AG04450 (cell line): ENCODE measurements around the gene YES1. TPM values are rescaled to one million over a fixed set of nuclear protein-coding genes. Genes with fewer than 3 reads are reported as not detected.
A peak's percentile ranks its signal among the peaks of the same experiment; 100 is the strongest.
"Not testable (repeated sequence)": the region's sequence is repeated elsewhere in the genome, so short reads cannot be mapped to it uniquely, and the experiment has no call there.

Experiments
- CTCF ChIA-PET: fragments of 300-600, 350-600 bp; formaldehyde crosslinking; extraction: SDS; loops from one replicate; lab custom pipeline; 2022; ENCODE audit warnings: antibody characterized with exemption, inconsistent platforms; lab: Charles Lee
- POLR2A ChIA-PET: fragments of 350-600 bp; formaldehyde crosslinking; extraction: SDS; loops from one replicate; lab custom pipeline; 2021; ENCODE audit warnings: antibody characterized with exemption, inconsistent platforms; lab: Yijun Ruan, JAX
- DNase-seq: peaks from one replicate; pipeline ENCODE4 v3.0.0-alpha.2; 2011; ENCODE audit warnings: low read depth, low spot score
- H3K27ac ChIP-seq: one replicate; pipeline ENCODE4 v1.5.1; 2012; ENCODE audit warnings: low read depth, low read length, control low read depth
- H3K27me3 ChIP-seq: one replicate; pipeline ENCODE4 v1.6.0; 2012; ENCODE audit warnings: low read length; ENCODE audit not compliant: control insufficient read depth, insufficient read depth
- H3K4me3 ChIP-seq: 2 replicates; pipeline ENCODE4 v1.5.1; 2011; ENCODE audit warnings: mild to moderate bottlenecking, low read depth, low read length, control low read depth
- H3K9me3 ChIP-seq: 2 replicates; pipeline ENCODE4 v1.5.1; 2012; ENCODE audit warnings: low read length; ENCODE audit not compliant: control insufficient read depth, insufficient read depth
- CTCF ChIP-seq: IDR thresholded peaks from 2 replicates; pipeline ENCODE4 v1.5.1; 2011; ENCODE audit warnings: low read depth, low read length, control low read depth, inconsistent platforms
- polyA plus RNA-seq: library from polyadenylated mRNA; depleted of rRNA; stranded (reverse); fragments of >200 nt; gene quantifications from 2 replicates; pipeline ENCODE4 v1.2.3, GENCODE V29; 2011

The YES1 gene
- polyA plus RNA-seq, 1 experiment: 23.3 TPM

- no peak overlapping the region for H3K4me3 ChIP-seq
- H3K27me3 ChIP-seq: no peaks in the 10 kb centered on the region
- ChIA-PET CTCF (no interaction called here), POLR2A (no interaction called here)
- no peaks in the 10 kb centered on the region for H3K9me3 ChIP-seq
- no peak for DNase-seq
- no peak overlapping the region for H3K27ac ChIP-seq
- no peak for TF ChIP-seq CTCF
These were observed 22.6 kb downstream of the YES1 start for GRCh38 chr18:789397-789796.

GRCh38 chr18:785242-785641 is 26.8 kb downstream of the YES1 start:
- TF ChIP-seq CTCF: no peak
- Histone ChIP-seq H3K27me3 (no peaks in the 10 kb centered on the region), H3K9me3 (no peaks in the 10 kb centered on the region), H3K4me3 (no peak overlapping the region), H3K27ac (no peak overlapping the region)
- DNase-seq: no peak
- CTCF ChIA-PET: interaction anchor here (0.6 to 1.0 kb wide), 2 partner anchors 45 to 54 kb away, joined by 3 read pairs; no protein-coding TSS in a partner anchor
- POLR2A ChIA-PET: no interaction called here

DNA sequence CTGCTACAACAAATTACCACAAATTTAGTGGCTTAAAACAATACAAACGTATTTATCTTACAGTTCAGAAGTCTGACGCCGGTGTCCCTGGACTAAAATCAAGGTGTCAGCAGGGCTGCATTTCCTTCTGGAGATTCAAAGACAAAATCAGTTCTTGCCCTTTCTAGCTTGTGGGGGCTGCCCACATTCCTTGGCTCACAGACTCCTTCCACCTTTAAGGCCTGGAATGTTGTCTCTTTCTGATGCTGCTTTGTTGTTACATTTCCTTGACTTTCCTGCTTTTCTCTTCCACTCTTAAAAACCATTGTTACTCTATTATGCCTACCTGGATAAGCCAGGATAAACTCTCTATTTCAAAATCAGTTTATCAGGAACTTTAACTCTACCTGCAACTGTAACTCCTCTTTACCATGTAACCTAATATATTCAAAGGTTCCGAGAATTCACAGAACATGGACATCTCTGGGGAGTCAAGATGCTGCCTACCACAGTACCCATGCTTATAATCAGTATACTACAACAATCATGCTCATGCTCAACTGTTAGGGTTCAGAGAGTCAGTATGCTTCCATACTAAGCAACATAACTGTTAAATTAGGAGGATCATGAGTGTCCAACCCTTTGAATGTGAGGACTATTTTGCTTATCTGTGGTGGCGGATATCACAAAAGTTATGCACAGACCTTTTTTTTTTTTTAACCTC is 27.4 kb downstream of the YES1 start:
- H3K27me3 ChIP-seq: no peaks in the 10 kb centered on the region
- ChIA-PET CTCF (interaction anchor here (1.0 to 1.9 kb wide), 2 partner anchors 46 kb away, joined by 3 to 8 read pairs; no protein-coding TSS in a partner anchor), POLR2A (no interaction called here)
- no peaks in the 10 kb centered on the region for H3K9me3 ChIP-seq
- TF ChIP-seq CTCF: no peak
- no peak for DNase-seq
- H3K4me3 ChIP-seq: no peak overlapping the region
- no peak overlapping the region for H3K27ac ChIP-seq

GRCh38 chr18:778194-778927 is 33.7 kb downstream of the YES1 start:
- no peak for TF ChIP-seq CTCF
- ChIA-PET CTCF (interaction anchor here (0.7 to 0.9 kb wide), 2 partner anchors 52 to 156 kb away, joined by 3 to 6 read pairs; no protein-coding TSS in a partner anchor), POLR2A (no interaction called here)
- no peak for DNase-seq
- H3K9me3 ChIP-seq: no peaks in the 10 kb centered on the region
- H3K4me3 ChIP-seq: no peak overlapping the region
- H3K27ac ChIP-seq: no peak overlapping the region
- H3K27me3 ChIP-seq: no peaks in the 10 kb centered on the region

DNA sequence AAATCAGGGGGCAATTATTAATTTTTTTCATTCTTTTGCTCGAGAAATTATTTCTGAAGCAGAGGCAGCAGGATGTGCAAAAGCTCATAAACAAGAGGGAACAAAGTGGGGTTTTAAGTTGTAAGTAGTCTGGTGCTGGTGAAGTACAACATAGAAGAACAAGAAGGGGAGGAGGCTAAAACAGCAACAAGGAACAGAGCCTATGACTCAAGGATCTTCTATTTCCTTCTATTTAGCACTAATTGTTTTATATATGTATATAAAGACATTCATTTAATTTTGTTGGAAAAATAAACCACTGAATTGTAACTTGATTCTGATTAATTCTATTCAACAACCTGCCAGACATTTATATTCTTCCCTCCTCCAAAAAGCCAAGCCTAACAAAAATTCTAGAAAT is 35.0 kb downstream of the YES1 start:
- Histone ChIP-seq H3K27me3 (no peaks in the 10 kb centered on the region), H3K4me3 (no peak overlapping the region), H3K27ac (no peak overlapping the region), H3K9me3 (no peaks in the 10 kb centered on the region)
- no peak for TF ChIP-seq CTCF
- ChIA-PET CTCF (interaction anchor here (0.9 kb wide), 1 partner anchor 53 kb away, joined by 6 read pairs; no protein-coding TSS in a partner anchor), POLR2A (no interaction called here)
- DNase-seq: peak; percentile 3

DNA sequence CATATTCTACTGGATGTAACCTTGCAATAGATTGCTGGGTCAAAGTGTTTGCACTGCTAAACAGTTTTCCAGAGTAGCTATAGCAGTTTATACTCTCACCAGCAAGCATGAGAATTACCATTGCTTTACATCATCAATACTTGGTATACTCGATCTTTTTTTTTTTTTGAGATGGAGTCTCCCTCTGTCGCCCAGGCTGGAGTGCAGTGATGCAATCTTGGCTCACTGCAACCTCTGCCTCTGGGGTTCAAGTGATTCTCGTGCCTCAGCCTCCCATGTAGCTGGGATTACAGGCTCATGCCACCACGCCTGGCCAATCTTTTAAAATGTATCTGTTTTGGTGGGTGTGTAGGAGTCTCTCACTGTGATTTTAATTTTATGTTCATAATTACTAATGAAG is 36.0 kb downstream of the YES1 start:
- H3K27ac ChIP-seq, H3K4me3 ChIP-seq, H3K27me3 ChIP-seq, H3K9me3 ChIP-seq, DNase-seq, POLR2A ChIA-PET: not testable (repeated sequence)
- CTCF ChIA-PET: interaction anchor here (1.2 kb wide), 1 partner anchor 63 kb away, joined by 3 read pairs; no protein-coding TSS in a partner anchor
